Pancreas (tissue), 10 donors: Measurements from ENCODE around the gene TGOLN2. TPM values are rescaled to one million over a fixed set of nuclear protein-coding genes. Genes with fewer than 3 reads are reported as not detected.
"Not testable (repeated sequence)": the region's sequence is repeated elsewhere in the genome, so short reads cannot be mapped to it uniquely, and the experiment has no call there.

ENCODE experiments used
- ATAC-seq, 4 donors: fragments of 200-7000 bp; cut with Tn5 transposase; one replicate each; pipeline versions ENCODE4 v1.8.0 to v1.9.1; 2020; ENCODE audit warnings: mild to moderate bottlenecking in 4 of 4, moderate library complexity in 4 of 4
- DNase-seq, 6 donors: peaks; one replicate each; pipeline ENCODE4 v3.0.0-alpha.2; 2020
- FAIRE-seq: peaks from 2 replicates; lab custom pipeline; 2012; peaks lifted over from hg19 to GRCh38; lab: Jason Lieb, UNC
- H3K27ac ChIP-seq, 4 donors: fragments of 200-600 bp; sonication (generic); 1 replicate in 3 of 4; 2 replicates in 1 of 4; pipeline versions ENCODE4 v1.5.0 to v1.8.0; 2020
- H3K27me3 ChIP-seq, 4 donors: fragments of 200-600 bp; one replicate each; pipeline ENCODE4 v1.8.0; 2021
- H3K36me3 ChIP-seq, 3 donors: fragments of 200-600 bp; sonication (generic) in 1 of 3; one replicate each; pipeline versions ENCODE4 v1.5.0 to v1.8.0; 2020 to 2021
- H3K4me1 ChIP-seq, 3 donors: fragments of 200-600 bp; one replicate each; pipeline ENCODE4 v1.8.0; 2021
- H3K4me3 ChIP-seq, 4 donors: fragments of 200-600 bp; sonication (generic) in 2 of 4; one replicate each; pipeline versions ENCODE4 v1.5.0 to v1.8.0; 2020 to 2021
- H3K9me3 ChIP-seq, 4 donors: fragments of 200-600 bp; one replicate each; pipeline ENCODE4 v1.8.0; 2021
- WGBS, 2 donors: extraction: QIAGEN DNeasy Blood & Tissue Kit; methylation state at CpG; one replicate each; pipeline ENCODE4 v1.1.7; 2013; 5-methylcytosine and 5-hydroxymethylcytosine counted together
- intact Hi-C, 3 donors: fragments of 100-400 bp; cut with DNase I; formaldehyde crosslinking; loops; one replicate each; pipeline versions ENCODE4 v1.11.1 to v1.14.2; 2022
- polyA plus RNA-seq, 2 donors: library from polyadenylated mRNA; stranded (reverse); fragments of 200-250 nt; gene quantifications; one replicate each; pipeline ENCODE4 v1.2.3, GENCODE V29; 2013
- total RNA-seq, 6 donors: library from RNA; stranded (reverse); fragmentation: NEBNext Ultra II Directional in 4 of 6; extraction: Animal tissue kit (Norgen Biotek cat#: 25700) in 4 of 6; gene quantifications; one replicate each; pipeline versions ENCODE4 v1.2.1 to v1.2.4, GENCODE V29; 2021 to 2023
- TF ChIP-seq, protein P1 (sequence below), 4 donors: fragments of 200-600 bp; sonication (generic) in 3 of 4; IDR thresholded peaks; one replicate each; pipeline versions ENCODE4 v1.5.0 to v1.8.0; 2021; ENCODE audit warnings: antibody characterized with exemption in 4 of 4
- donor health status: healthy with polysubstance abuse.
- donor health status: DM: no; HTN: no; CAD: no; lungs with moderate emphysema.
- donor health status: DM: no; HTN: no; CAD: no.
- donor health status: control.
- donor health status: control.
- donor health status: Bipolar disorder and iron deficiency.
- donor health status: DM: yes; HTN: yes; CAD: no.
- donor health status: DM: no; HTN: no; CAD: no.
- donor health status: DM: no; HTN: no; CAD: no.
- donor health status: DM: yes; HTN: yes; CAD: no.

Gene TGOLN2
- total and polyA plus RNA-seq, 8 donors: 17.7 to 74.7 (median 37.9) TPM

DNA sequence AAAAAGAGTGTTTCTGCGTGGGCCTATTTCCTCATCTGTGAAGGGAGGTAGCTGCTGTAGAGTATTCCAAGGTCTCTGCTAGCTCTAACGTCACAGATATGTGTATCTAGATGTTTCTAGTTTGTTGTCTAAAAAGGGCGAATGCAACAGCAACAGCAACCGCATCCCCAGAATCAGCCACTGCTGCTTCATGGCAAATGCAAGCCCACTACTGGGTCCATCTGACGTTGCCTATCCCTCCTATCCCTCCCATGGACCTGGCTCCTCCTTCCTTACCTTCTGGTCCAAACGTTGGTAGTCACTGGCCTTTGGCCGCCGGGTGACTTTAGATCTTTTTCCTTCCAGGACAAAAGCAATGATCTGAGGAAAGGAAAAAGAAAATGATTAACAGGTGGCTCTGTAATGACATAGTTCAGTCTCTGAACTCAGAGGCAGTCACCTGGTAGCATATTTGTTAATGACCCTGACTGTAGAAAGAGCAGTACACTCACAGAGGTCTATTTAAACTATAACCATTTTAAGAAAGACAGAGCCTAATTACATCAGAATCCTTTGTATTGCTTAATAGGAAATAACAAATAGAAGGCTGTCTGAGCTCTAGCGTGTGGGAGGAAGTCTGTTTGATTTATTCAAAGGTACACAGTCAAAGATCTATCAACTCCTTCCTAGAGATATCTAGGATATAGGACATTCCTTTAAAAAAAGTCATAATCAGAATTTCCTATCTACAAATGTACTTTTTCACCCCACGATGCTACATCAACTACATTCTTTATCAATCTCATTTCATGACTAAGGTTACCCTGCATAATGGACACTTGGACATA is 2.9 kb downstream of the TGOLN2 start:
- DNase-seq (peak in 1 of 6 donors; percentile 46), FAIRE-seq (no peak), ATAC-seq (peak; percentile 6 to 31 (median 23))
- Histone ChIP-seq H3K4me1 (peaks cover 14 to 25% (median 20%) of the 10 kb centered on the region in 3 donors), H3K4me3 (peak overlapping the region in 3 of 4 donors; percentile 2 to 71 (median 49)), H3K36me3 (peaks cover 3 to 46% (median 17%) of the 10 kb centered on the region in 3 donors), H3K9me3 (no peaks in the 10 kb centered on the region), H3K27ac (peak overlapping the region; percentile 4 to 42 (median 27)), H3K27me3 (no peaks in the 10 kb centered on the region)
- WGBS, 2 donors: 15 to 23% methylated on average over 10 of the region's 10 CpGs
- TF ChIP-seq, protein P1, sequence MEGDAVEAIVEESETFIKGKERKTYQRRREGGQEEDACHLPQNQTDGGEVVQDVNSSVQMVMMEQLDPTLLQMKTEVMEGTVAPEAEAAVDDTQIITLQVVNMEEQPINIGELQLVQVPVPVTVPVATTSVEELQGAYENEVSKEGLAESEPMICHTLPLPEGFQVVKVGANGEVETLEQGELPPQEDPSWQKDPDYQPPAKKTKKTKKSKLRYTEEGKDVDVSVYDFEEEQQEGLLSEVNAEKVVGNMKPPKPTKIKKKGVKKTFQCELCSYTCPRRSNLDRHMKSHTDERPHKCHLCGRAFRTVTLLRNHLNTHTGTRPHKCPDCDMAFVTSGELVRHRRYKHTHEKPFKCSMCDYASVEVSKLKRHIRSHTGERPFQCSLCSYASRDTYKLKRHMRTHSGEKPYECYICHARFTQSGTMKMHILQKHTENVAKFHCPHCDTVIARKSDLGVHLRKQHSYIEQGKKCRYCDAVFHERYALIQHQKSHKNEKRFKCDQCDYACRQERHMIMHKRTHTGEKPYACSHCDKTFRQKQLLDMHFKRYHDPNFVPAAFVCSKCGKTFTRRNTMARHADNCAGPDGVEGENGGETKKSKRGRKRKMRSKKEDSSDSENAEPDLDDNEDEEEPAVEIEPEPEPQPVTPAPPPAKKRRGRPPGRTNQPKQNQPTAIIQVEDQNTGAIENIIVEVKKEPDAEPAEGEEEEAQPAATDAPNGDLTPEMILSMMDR (IDR thresholded peaks at IDR 0.05): no peak
- intact Hi-C loops: no loop called here

DNA sequence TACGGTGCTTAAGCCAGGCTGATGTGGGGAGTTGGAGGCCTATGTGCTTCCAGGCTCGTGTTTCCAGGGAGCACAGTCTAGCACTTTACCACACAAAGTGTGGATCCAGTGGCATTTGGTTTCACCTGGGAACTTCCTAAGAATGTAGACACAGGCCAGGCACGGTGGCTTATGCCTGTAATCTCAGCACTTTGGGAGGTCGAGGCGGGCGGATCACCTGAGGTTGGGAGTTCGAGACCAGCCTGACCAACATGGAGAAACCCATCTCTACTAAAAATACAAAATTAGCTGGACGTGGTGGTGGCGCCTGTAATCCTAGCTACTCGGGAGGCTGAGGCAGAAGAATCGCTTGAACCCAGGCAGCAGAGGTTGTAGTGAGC is 3.8 kb downstream of the TGOLN2 start:
- H3K4me3 ChIP-seq, ATAC-seq, intact Hi-C loops, FAIRE-seq, H3K27me3 ChIP-seq, DNase-seq, H3K9me3 ChIP-seq: not testable (repeated sequence)
- H3K36me3 ChIP-seq: peaks cover 3 to 47% (median 17%) of the 10 kb centered on the region in 3 donors
- 89 to 90% methylated on average over 11 of the region's 11 CpGs for WGBS, 2 donors
- H3K27ac ChIP-seq: peak overlapping the region in 1 of 4 donors; percentile 18
- peaks cover 14 to 25% (median 20%) of the 10 kb centered on the region in 3 donors for H3K4me1 ChIP-seq

DNA sequence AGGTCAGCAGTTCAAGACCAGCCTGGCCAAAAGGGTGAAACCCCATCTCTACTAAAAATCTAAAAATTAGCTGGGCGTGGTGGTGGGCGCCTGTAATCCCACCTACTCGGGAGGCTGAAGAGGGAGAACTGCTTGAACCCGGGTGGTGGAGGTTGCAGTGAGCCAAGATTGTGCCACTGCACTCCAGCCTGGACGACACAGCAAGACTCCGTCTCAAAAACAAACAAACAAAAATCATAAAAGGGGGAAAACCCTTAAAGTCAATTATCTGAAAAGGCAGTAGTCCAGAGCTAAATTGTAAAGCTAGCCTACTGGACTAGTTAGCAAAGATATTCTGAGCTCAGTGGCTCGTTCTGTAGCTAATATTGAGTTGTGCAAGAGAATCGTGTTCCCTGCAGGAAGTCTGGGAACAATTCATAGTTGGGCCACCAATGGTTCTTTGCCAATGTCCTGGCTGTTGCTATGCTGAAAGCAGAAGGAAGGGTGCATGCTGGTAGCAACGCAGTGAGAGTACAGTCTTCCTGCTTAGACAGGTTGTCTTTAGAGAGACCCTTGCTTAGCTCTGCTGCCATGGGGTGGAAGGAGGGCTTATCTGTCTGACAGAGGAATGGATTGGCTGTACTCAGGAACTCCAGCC is 4.3 kb downstream of the TGOLN2 start:
- Histone ChIP-seq H3K4me1 (peaks cover 14 to 25% (median 20%) of the 10 kb centered on the region in 3 donors), H3K36me3 (peaks cover 3 to 47% (median 17%) of the 10 kb centered on the region in 3 donors), H3K27ac (peak overlapping the region in 1 of 4 donors; percentile 18), H3K27me3 (no peaks in the 10 kb centered on the region), H3K9me3 (no peaks in the 10 kb centered on the region), H3K4me3 (no peak overlapping the region)
- TF ChIP-seq, protein P1 (IDR thresholded peaks at IDR 0.05): no peak
- ATAC-seq (no peak), DNase-seq (no peak), FAIRE-seq (no peak)
- intact Hi-C loops: no loop called here
- WGBS, 2 donors: 70 to 80% methylated on average over 9 of the region's 9 CpGs

DNA sequence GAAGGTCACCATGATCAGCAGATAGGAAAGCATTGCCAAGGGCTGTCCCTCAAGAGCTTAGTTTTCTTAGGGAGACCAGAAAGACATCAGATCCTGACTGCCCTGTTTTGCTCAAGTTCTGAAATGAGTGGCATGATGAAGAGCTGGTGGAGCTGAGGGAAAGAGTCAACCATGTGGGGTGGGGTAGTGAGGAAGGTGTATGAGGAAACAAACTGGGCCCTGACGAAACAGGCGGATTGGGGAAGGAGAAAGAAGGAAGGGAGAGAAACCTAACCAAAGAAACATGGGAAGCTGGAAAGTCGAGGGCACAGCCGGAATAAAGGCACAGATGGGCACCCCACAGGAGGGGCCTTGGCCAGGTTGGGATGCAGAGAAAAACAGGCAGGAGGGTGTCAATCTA is 8.0 kb downstream of the TGOLN2 start:
- no peak for FAIRE-seq
- WGBS, 2 donors: 87 to 94% methylated on average over 4 of the region's 4 CpGs
- peaks cover 3 to 14% (median 5%) of the 10 kb centered on the region in 3 donors for H3K4me1 ChIP-seq
- intact Hi-C loops: no loop called here
- H3K9me3 ChIP-seq: no peaks in the 10 kb centered on the region
- peaks cover 3 to 47% (median 17%) of the 10 kb centered on the region in 3 donors for H3K36me3 ChIP-seq
- TF ChIP-seq, protein P1 (IDR thresholded peaks at IDR 0.05): no peak
- no peak overlapping the region for H3K4me3 ChIP-seq
- H3K27ac ChIP-seq: no peak overlapping the region
- DNase-seq: no peak
- no peaks in the 10 kb centered on the region for H3K27me3 ChIP-seq
- no peak for ATAC-seq

DNA sequence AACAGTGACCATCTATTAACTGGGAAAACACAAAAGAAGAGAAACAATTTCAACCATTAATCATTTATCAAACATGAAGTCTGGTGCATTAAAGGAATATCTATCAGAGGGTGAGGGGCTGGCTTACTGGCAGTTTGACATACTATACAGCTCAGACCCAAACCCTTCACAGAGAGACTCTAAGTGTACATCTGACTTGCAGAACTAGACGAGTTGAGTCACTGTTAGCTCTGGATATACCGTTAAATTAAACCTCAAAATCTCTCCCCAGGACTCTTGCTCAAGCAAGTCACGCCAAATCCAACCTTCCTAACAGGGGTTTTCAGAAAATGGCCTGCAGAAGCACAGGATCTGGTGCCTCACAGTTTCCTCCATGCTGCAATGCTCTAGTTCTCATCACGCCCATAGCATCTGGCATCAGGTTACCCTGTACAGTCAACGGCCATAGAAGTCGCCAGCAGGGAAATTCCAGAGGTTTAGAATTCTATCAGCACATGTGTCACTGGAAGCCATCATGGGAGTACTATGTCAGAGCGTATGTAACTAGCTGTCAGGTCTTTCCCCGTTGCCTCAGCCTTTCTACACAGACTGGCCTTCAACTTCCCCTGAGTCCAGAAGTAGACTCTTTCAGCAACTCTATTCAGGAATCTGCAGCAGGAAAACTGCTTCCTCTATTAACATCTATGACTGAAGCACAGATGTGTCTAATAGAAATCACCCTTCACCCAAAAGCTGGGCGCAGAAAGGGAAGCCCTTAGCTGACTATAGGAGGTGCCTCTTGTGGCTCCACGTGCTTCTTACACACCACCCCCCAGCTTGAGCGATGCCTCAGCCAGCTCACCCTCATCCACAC is 9.3 kb downstream of the TGOLN2 start:
- no peaks in the 10 kb centered on the region for H3K27me3 ChIP-seq
- no peak overlapping the region for H3K4me3 ChIP-seq
- peaks cover 0 to under 1% (median 0%) of the 10 kb centered on the region in 3 donors for H3K4me1 ChIP-seq
- intact Hi-C loops: no loop called here
- DNase-seq (no peak), ATAC-seq (peak in 3 of 4 donors; percentile 21 to 71 (median 25)), FAIRE-seq (no peak)
- no peaks in the 10 kb centered on the region for H3K9me3 ChIP-seq
- no peak overlapping the region for H3K27ac ChIP-seq
- WGBS, 2 donors: 84 to 85% methylated on average over 11 of the region's 11 CpGs
- TF ChIP-seq, protein P1 (IDR thresholded peaks at IDR 0.05): no peak
- peaks cover 0 to 35% (median 13%) of the 10 kb centered on the region in 3 donors for H3K36me3 ChIP-seq

DNA sequence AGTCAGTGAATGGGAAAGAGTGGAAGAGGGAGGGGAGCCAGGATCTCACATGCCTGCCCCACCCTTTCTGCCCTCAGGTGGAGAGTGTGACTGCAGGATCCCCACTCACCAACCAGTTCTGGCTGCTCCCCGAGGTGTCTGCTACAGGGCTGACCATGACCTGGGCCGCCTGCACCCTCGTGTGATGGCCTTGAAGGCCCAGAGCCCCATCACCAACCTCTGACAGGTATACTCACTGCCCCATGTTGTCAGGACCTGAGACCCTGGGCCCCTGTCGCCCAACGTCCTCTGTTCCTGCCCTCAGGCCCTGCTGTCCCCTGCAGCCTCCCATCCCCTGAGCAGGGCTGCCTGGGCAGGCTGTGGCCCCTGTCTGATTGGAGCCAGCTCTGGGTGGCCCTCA is 11.9 kb downstream of the TGOLN2 start:
- not testable (repeated sequence) for ATAC-seq, H3K9me3 ChIP-seq, H3K27ac ChIP-seq, DNase-seq, FAIRE-seq, H3K4me1 ChIP-seq, H3K4me3 ChIP-seq, H3K27me3 ChIP-seq
- intact Hi-C loops: loop anchor here in 1 of 3 donors (2.0 kb wide), 1 partner anchor 27 kb away; no protein-coding TSS in a partner anchor
- WGBS, 2 donors: 71% methylated on average over 5 of the region's 5 CpGs; no CpG with 5 or more reads in 1 of the 2 donors
- H3K36me3 ChIP-seq: peaks cover 0 to 10% (median 0%) of the 10 kb centered on the region in 3 donors
